Measurements from ENCODE around the gene DYNLT4. TPM values are rescaled to one million over a fixed set of nuclear protein-coding genes. Genes with fewer than 3 reads are reported as not detected.
"Not testable (repeated sequence)": the region's sequence is repeated elsewhere in the genome, so short reads cannot be mapped to it uniquely, and the experiment has no call there.

The DYNLT4 gene
- total and polyA plus RNA-seq, 5 donors from 2014 or later = 0.71 to 3.6 (median 2.3) TPM; not detected in 1

GRCh38 chr1:44812822-44813543 is 5.8 kb upstream of the DYNLT4 start:
- peaks cover 4% of the 10 kb centered on the region for H3K36me3 Mint-ChIP-seq
- no peaks in the 10 kb centered on the region for H3K9me3 ChIP-seq (ENCODE audit: control insufficient read depth in 2 of 2, low read length in 2 of 2)
- peaks cover 63% of the 10 kb centered on the region for H3K4me1 ChIP-seq (ENCODE audit: control insufficient read depth, insufficient read depth, low read length, poor library complexity, severe bottlenecking)
- H3K4me1 Mint-ChIP-seq = peaks cover 14 to 74% (median 50%) of the 10 kb centered on the region in 4 donors
- DNase-seq (no peak), ATAC-seq (ENCODE audit: low read depth in 2 of 2) (no peak)
- no peaks in the 10 kb centered on the region for H3K36me3 ChIP-seq (ENCODE audit: control insufficient read depth, insufficient read depth, low read length)
- peak overlapping the region in 2 of 3 donors; percentile 99 to 100 for H3K27ac Mint-ChIP-seq
- peak overlapping the region; percentile 74 for H3K27ac ChIP-seq (ENCODE audit: insufficient read depth, low read length, poor library complexity, severe bottlenecking)
- peaks cover 0 to 5% (median 0%) of the 10 kb centered on the region in 7 donors for H3K9me3 Mint-ChIP-seq
- peak overlapping the region in 3 of 4 donors; percentile 88 to 95 (median 90) for H3K4me3 Mint-ChIP-seq
- H3K27me3 ChIP-seq (ENCODE audit: control insufficient read depth, insufficient read depth, low read length) = no peaks in the 10 kb centered on the region
- peaks cover 7% of the 10 kb centered on the region for H3K27me3 Mint-ChIP-seq
- no peak overlapping the region for H3K4me3 ChIP-seq (ENCODE audit: low read depth, low read length)

- peaks cover 0 to 3% (median 0%) of the 10 kb centered on the region in 7 donors for H3K9me3 Mint-ChIP-seq
- peak overlapping the region; percentile 99 to 100 (median 99) for H3K27ac Mint-ChIP-seq
- no peaks in the 10 kb centered on the region for H3K9me3 ChIP-seq (ENCODE audit: control insufficient read depth in 2 of 2, low read length in 2 of 2)
- H3K4me3 Mint-ChIP-seq = peak overlapping the region; percentile 75 to 95 (median 78)
- H3K4me1 ChIP-seq (ENCODE audit: control insufficient read depth, insufficient read depth, low read length, poor library complexity, severe bottlenecking) = peaks cover 80% of the 10 kb centered on the region
- no peak overlapping the region for H3K4me3 ChIP-seq (ENCODE audit: low read depth, low read length)
- no peaks in the 10 kb centered on the region for H3K27me3 ChIP-seq (ENCODE audit: control insufficient read depth, insufficient read depth, low read length)
- ATAC-seq (ENCODE audit: low read depth in 2 of 2) (no peak), DNase-seq (no peak)
- peaks cover 9% of the 10 kb centered on the region for H3K36me3 ChIP-seq (ENCODE audit: control insufficient read depth, insufficient read depth, low read length)
- H3K27me3 Mint-ChIP-seq = peaks cover 7% of the 10 kb centered on the region
- peak overlapping the region; percentile 97 for H3K27ac ChIP-seq (ENCODE audit: insufficient read depth, low read length, poor library complexity, severe bottlenecking)
- peaks cover 14% of the 10 kb centered on the region for H3K36me3 Mint-ChIP-seq
- H3K4me1 Mint-ChIP-seq = peaks cover 6 to 84% (median 49%) of the 10 kb centered on the region in 4 donors
These were observed 4.1 kb upstream of the DYNLT4 start for GRCh38 chr1:44811234-44811633.

GRCh38 chr1:44810762-44811105 is 3.6 kb upstream of the DYNLT4 start:
- DNase-seq = peak in 1 of 3 donors; percentile 11
- not testable (repeated sequence) for H3K9me3 ChIP-seq (ENCODE audit: control insufficient read depth in 2 of 2, low read length in 2 of 2); H3K9me3 Mint-ChIP-seq; H3K27me3 Mint-ChIP-seq; H3K27me3 ChIP-seq (ENCODE audit: control insufficient read depth, insufficient read depth, low read length); ATAC-seq (ENCODE audit: low read depth in 2 of 2)
- peak overlapping the region; percentile 48 for H3K4me3 ChIP-seq (ENCODE audit: low read depth, low read length)
- peaks cover 84% of the 10 kb centered on the region for H3K4me1 ChIP-seq (ENCODE audit: control insufficient read depth, insufficient read depth, low read length, poor library complexity, severe bottlenecking)
- peak overlapping the region; percentile 97 for H3K27ac ChIP-seq (ENCODE audit: insufficient read depth, low read length, poor library complexity, severe bottlenecking)
- H3K36me3 ChIP-seq (ENCODE audit: control insufficient read depth, insufficient read depth, low read length) = peaks cover 14% of the 10 kb centered on the region
- peak overlapping the region; percentile 66 to 95 (median 74) for H3K4me3 Mint-ChIP-seq
- peaks cover 6 to 85% (median 49%) of the 10 kb centered on the region in 4 donors for H3K4me1 Mint-ChIP-seq
- peak overlapping the region; percentile 99 to 100 (median 99) for H3K27ac Mint-ChIP-seq
- peaks cover 14% of the 10 kb centered on the region for H3K36me3 Mint-ChIP-seq

- peaks cover 84% of the 10 kb centered on the region for H3K4me1 ChIP-seq (ENCODE audit: control insufficient read depth, insufficient read depth, low read length, poor library complexity, severe bottlenecking)
- Mint-ChIP-seq H3K36me3 (peaks cover 16% of the 10 kb centered on the region), H3K27me3 (peaks cover 7% of the 10 kb centered on the region), H3K9me3 (peaks cover 0 to 2% (median 0%) of the 10 kb centered on the region in 7 donors), H3K27ac (peak overlapping the region; percentile 99 to 100 (median 99)), H3K4me1 (peaks cover 6 to 85% (median 46%) of the 10 kb centered on the region in 4 donors), H3K4me3 (peak overlapping the region; percentile 80 to 95 (median 87))
- H3K4me3 ChIP-seq (ENCODE audit: low read depth, low read length) = peak overlapping the region; percentile 48
- DNase-seq (peak in 2 of 3 donors; percentile 21 to 43), ATAC-seq (ENCODE audit: low read depth in 2 of 2) (no peak)
- peaks cover 19% of the 10 kb centered on the region for H3K36me3 ChIP-seq (ENCODE audit: control insufficient read depth, insufficient read depth, low read length)
- H3K27ac ChIP-seq (ENCODE audit: insufficient read depth, low read length, poor library complexity, severe bottlenecking) = peak overlapping the region; percentile 97
- no peaks in the 10 kb centered on the region for H3K27me3 ChIP-seq (ENCODE audit: control insufficient read depth, insufficient read depth, low read length)
- no peaks in the 10 kb centered on the region for H3K9me3 ChIP-seq (ENCODE audit: control insufficient read depth in 2 of 2, low read length in 2 of 2)
These were observed 3.1 kb upstream of the DYNLT4 start for GRCh38 chr1:44810101-44810761.

- H3K27me3 Mint-ChIP-seq = peaks cover 7% of the 10 kb centered on the region
- Histone ChIP-seq H3K4me3 (ENCODE audit: low read depth, low read length) (peak overlapping the region; percentile 38), H3K27ac (ENCODE audit: insufficient read depth, low read length, poor library complexity, severe bottlenecking) (peak overlapping the region; percentile 97), H3K36me3 (ENCODE audit: control insufficient read depth, insufficient read depth, low read length) (peaks cover 27% of the 10 kb centered on the region), H3K9me3 (ENCODE audit: control insufficient read depth in 2 of 2, low read length in 2 of 2) (no peaks in the 10 kb centered on the region), H3K27me3 (ENCODE audit: control insufficient read depth, insufficient read depth, low read length) (no peaks in the 10 kb centered on the region), H3K4me1 (ENCODE audit: control insufficient read depth, insufficient read depth, low read length, poor library complexity, severe bottlenecking) (peaks cover 85% of the 10 kb centered on the region)
- peaks cover 0 to 1% (median 0%) of the 10 kb centered on the region in 7 donors for H3K9me3 Mint-ChIP-seq
- DNase-seq (peak; percentile 82 to 98 (median 91)), ATAC-seq (ENCODE audit: low read depth in 2 of 2) (peak; percentile 72 to 76)
- H3K36me3 Mint-ChIP-seq = peaks cover 18% of the 10 kb centered on the region
- H3K4me3 Mint-ChIP-seq = peak overlapping the region; percentile 85 to 95 (median 90)
- H3K4me1 Mint-ChIP-seq = peaks cover 6 to 86% (median 40%) of the 10 kb centered on the region in 4 donors
- peak overlapping the region; percentile 99 to 100 (median 99) for H3K27ac Mint-ChIP-seq
These were observed 2.1 kb upstream of the DYNLT4 start for GRCh38 chr1:44808938-44809917.

GRCh38 chr1:44808063-44808937 is 1.1 kb upstream of the DYNLT4 start, which contains the start of gene BTBD19:
BTBD19 (plus strand) TSS chr1:44808523; CDS start chr1:44808821, 298 bp downstream.
- H3K4me3 ChIP-seq (ENCODE audit: low read depth, low read length) = peak within 1 kb of the TSS; percentile 53
- DNase-seq = peak; percentile 21 to 60 (median 45)
- peak within 1 kb of the TSS; percentile 85 to 95 (median 90) for H3K4me3 Mint-ChIP-seq
- no peaks in the 10 kb centered on the region for H3K27me3 ChIP-seq (ENCODE audit: control insufficient read depth, insufficient read depth, low read length)
- H3K36me3 Mint-ChIP-seq = peaks cover 24% of the 10 kb centered on the region
- no peaks in the 10 kb centered on the region for H3K9me3 ChIP-seq (ENCODE audit: control insufficient read depth in 2 of 2, low read length in 2 of 2)
- H3K27ac ChIP-seq (ENCODE audit: insufficient read depth, low read length, poor library complexity, severe bottlenecking) = peak within 1 kb of the TSS; percentile 97
- ATAC-seq (ENCODE audit: low read depth in 2 of 2) = no peak
- H3K27ac Mint-ChIP-seq = peak within 1 kb of the TSS; percentile 99 to 100 (median 99)
- H3K4me1 ChIP-seq (ENCODE audit: control insufficient read depth, insufficient read depth, low read length, poor library complexity, severe bottlenecking) = peaks cover 86% of the 10 kb centered on the region
- H3K9me3 Mint-ChIP-seq = no peaks in the 10 kb centered on the region
- peaks cover 7% of the 10 kb centered on the region for H3K27me3 Mint-ChIP-seq
- H3K4me1 Mint-ChIP-seq = peaks cover 6 to 88% (median 38%) of the 10 kb centered on the region in 4 donors
- peaks cover 36% of the 10 kb centered on the region for H3K36me3 ChIP-seq (ENCODE audit: control insufficient read depth, insufficient read depth, low read length)
